GM19193 (cell line): ENCODE results near the gene LEKR1.

Source experiments
- POLR2A ChIP-seq: IDR thresholded peaks from 4 replicates; pipeline ENCODE4 v1.6.1; 2011; ENCODE audit not compliant: insufficient read depth, insufficient read length; ENCODE audit errors: extremely low read depth

Gene LEKR1

GRCh38 chr3:157042226-157042625 is 216.1 kb downstream of the LEKR1 start:
- no peak for TF ChIP-seq POLR2A

DNA sequence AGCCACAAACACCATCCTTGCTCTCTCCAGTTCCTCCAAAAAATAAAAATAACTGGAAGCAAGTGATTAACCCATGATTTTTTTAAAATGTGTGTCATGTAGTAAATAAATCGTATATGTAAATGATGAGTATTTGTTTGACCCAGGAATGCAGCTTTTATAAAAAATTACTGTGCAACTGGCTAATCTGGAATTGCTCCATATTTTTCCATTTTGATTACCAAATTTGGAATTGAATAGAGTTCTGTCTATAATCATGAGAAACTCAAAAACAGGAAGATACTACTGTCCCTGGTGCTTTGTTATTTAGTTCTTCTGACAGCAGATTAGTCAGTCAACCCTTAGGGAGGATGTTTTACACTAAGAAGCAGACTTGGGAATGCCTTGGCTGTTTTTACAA is 217.6 kb downstream of the LEKR1 start:
- no peak for TF ChIP-seq POLR2A

DNA sequence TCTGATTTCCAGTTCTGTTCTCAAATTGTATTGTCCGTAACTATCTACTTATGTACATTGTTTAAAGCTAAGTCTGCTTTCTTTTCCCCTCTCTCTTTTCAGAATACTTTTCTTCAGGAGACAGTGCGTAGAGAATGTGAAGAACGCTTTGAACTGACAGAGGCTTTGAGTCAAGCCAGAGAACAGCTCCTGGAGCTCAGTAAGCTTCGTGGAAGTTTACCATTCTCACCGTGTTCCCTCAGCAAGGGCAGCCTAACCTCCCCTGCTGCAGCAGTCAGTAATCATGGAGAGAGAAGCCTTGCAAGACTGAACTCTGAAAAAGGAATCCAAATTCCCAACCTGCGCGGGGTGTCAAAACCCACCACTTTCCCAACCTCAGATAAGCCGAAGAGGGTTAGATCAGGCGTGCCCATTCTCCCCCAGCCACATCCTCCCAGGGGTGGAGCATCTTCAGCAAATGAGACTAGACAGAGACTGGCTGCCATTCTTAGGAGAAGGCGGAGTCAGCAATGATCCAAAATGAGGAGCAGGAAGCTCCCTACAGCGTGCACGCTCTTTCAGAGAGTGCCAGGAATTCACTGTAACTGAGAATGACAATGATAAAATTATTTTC is 219.2 kb downstream of the LEKR1 start:
- no peak for TF ChIP-seq POLR2A

DNA sequence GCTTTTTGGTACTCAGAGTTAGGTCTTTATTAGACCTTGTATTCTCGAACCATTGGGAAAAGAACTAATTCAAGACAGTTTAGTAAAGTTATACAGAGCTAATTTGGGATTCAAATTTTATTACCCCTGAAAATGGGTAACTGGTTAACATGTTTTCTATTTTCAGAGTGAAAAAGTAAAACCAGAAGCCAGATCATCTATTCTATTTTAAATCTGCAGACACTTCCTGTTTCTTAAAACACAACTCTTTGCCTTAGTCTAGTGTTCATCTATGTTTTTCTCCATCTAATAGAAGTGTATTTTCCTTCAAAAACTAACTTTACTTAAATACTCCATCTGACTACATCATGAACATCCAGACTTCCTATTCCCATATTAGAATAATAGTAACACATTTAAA is 220.4 kb downstream of the LEKR1 start:
- TF ChIP-seq POLR2A = no peak

DNA sequence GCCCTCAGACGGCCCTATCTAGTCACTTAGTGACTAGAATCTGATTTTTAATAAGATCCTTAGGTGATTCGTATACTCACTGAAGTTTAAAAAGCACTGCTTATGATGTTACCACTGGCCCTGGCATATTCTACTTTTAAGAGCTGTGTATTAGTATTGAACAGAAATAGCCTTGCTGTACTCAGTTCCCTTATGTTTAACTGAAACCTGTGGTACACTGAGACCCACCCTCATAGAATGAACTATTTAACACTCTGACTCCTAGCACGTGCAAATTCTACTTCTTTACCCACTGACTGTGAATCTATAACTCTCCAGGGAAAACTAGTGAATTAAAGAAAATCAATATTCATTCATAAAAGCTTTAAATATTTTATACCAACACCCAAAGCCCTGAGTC is 224.9 kb downstream of the LEKR1 start:
- no peak for TF ChIP-seq POLR2A

DNA sequence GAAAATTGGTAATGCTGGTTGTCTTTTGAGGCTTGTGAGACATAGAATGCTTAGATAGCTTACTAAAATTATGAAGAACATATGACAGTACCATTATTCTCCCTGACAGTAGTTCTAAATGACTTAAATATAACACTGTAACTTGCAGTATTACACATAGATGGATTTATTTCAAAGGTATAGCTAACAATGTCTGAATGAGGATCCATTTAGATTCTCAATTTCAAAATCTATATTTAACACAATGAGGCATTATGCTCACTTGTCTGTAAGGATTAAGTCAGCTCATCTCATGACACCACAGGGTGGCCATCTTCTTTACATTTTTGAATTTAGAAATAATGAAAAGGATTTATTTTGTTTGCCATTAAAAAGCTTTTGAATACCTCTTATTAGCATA is 225.4 kb downstream of the LEKR1 start:
- no peak for TF ChIP-seq POLR2A

GRCh38 chr3:157056035-157056434 is 229.9 kb downstream of the LEKR1 start:
- no peak for TF ChIP-seq POLR2A

DNA sequence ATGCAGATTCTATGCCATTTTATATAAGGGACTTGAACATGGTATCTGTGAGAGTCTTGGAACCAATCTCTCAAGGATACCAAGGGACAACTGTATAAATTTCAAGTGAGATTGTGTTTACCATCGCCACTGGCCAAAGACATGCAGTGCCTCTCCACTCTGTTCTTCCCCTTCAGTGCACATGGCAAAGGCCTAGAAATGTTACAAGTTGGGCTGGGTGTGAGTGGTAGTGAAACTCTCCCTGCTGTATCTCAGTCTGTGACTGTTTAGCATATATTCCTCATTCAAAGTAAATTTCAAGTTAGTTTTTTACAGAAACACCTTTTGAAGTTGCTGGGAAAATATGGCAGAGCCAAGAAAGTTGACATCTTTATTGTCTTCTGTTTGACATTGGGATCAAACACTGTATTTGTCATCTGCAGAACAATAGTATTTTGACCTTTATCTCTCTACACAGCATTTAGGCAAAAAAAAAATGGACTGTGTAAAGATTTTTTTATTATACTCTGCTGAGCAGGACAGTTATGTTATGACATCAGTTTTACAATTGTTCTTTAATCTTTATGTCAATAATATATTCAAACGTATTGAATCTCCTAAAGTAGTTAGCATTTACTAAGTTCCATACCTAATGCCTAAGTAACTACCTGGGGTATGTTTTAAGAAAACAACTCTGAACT is 232.4 kb downstream of the LEKR1 start:
- no peak for TF ChIP-seq POLR2A

DNA sequence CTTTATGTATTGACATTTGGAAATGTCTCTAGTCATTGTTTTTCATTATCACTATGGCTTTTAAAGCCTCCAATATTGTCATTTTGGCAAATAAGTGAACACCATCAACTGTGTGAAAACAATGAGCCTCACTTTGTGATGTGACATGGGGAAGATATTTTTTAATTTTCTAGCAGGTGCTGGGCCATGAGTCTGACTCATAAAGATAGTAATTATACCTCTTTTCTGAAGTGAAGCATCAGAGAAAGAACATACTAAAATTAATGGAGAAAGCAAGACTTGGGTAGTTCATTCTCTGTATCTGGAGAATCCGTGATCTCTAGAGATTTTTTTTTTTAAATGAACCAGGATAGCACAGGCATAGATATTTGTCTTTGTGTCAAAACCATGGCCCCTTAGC is 233.0 kb downstream of the LEKR1 start:
- no peak for TF ChIP-seq POLR2A

DNA sequence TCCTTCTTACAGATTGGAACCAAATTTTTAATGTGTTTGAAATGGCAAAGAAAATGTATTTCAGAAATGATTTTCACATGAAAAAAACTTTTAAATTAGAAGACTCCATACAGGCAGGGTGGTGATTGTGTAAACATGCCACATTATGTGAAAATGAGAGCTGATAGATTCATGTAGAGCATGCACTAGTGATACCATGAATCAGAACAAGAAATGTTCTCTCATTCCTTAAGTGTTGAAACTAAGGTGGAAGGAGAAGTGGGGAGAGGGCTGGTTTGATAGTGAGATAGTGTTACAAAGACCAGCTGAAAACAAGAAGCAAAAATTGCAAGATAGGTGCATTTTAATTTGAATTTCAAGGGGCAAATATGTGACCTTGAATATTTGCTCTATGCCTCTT is 233.5 kb downstream of the LEKR1 start:
- TF ChIP-seq POLR2A = no peak

GRCh38 chr3:157061265-157061664 is 235.1 kb downstream of the LEKR1 start:
- no peak for TF ChIP-seq POLR2A

DNA sequence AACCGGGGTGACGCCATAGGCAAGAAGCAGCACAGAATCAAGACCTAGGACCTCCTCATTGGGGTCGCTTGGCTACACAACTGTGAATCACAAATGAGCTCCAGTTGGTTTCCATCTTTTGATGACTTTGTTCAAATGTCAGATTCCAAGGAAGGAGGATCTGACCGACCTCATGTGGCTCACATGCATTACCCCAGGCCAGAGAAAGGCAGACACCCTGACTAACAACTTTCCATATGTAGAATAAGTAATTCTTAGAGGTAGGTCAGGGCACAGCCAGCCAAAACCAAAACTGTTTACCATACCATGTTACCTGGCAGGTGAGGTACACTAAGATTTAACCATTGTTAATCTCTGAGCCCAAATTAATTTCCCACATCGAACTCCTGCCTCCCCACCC is 237.3 kb downstream of the LEKR1 start:
- no peak for TF ChIP-seq POLR2A

GRCh38 chr3:157063926-157064325 is 237.8 kb downstream of the LEKR1 start:
- no peak for TF ChIP-seq POLR2A

DNA sequence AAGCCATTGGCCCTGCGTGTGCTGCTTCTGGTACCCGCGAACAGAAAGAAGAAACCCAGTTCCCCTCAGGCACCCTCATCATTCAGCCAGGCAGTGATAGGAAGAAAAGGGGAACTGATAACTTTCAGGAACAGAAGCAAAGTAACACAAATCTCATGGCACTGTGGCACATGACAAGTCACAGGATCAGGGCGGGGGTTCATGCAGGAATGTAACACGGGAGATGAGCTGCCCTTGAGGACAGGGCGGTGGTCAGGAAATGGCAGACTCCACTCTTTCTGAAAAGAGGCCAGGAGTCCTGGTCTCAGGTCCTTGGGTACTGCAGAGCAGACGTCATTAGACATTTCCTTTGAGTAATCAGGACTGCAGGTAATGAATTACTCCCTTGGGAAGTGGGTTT is 238.2 kb downstream of the LEKR1 start:
- no peak for TF ChIP-seq POLR2A

GRCh38 chr3:157065201-157065600 is 239.0 kb downstream of the LEKR1 start:
- no peak for TF ChIP-seq POLR2A

GRCh38 chr3:157066335-157067098 is 240.4 kb downstream of the LEKR1 start:
- no peak for TF ChIP-seq POLR2A

GRCh38 chr3:157067114-157067513 is 241.0 kb downstream of the LEKR1 start:
- TF ChIP-seq POLR2A = no peak

DNA sequence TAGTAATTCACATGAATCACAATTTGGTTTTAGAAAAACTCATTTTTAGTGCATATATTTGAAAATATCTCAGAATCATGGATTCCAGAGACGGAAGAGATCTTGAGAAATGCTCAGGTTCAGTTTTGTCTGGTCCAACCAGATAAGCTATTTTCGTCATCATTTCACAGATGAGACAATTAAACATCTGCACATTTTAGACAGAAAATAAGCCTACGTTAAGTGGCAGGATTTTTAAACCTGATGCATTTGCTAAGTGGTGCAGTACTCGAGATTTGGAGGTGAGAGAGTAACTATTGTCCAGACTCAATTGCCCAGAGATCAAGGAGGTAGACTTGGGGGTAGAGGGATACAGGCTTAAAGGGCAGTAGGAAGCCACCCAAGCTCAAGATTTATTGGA is 243.3 kb downstream of the LEKR1 start:
- no peak for TF ChIP-seq POLR2A
